H9 (cell line): ENCODE measurements around the gene CD300LG. TPM values are rescaled to one million over a fixed set of nuclear protein-coding genes. Genes with fewer than 3 reads are reported as not detected.

Experiments used
- DNase-seq: peaks from one replicate; pipeline ENCODE4 v3.0.0-alpha.2; 2017
- H2AFZ ChIP-seq: one replicate; pipeline ENCODE4 v1.6.1; 2013; ENCODE audit warnings: mild to moderate bottlenecking, low read length, control low read depth, moderate library complexity
- H2AK5ac ChIP-seq: 2 replicates; pipeline ENCODE4 v1.6.1; 2013; ENCODE audit warnings: low read length, control low read depth, mixed read lengths; ENCODE audit not compliant: insufficient read length
- H2BK120ac ChIP-seq: one replicate; pipeline ENCODE4 v1.6.1; 2013; ENCODE audit warnings: low read depth, mild to moderate bottlenecking, low read length, control low read depth, inconsistent platforms; ENCODE audit not compliant: poor library complexity, severe bottlenecking
- H2BK12ac ChIP-seq: 2 replicates; pipeline ENCODE4 v1.6.1; 2013; ENCODE audit warnings: low read length, control low read depth, mixed read lengths, low read depth; ENCODE audit not compliant: insufficient read length
- H2BK15ac ChIP-seq: 2 replicates; pipeline ENCODE4 v1.6.1; 2013; ENCODE audit warnings: low read depth, low read length, control low read depth
- H2BK20ac ChIP-seq: one replicate; pipeline ENCODE4 v1.6.1; 2013; ENCODE audit warnings: low read depth, mild to moderate bottlenecking, low read length, control low read depth, inconsistent platforms; ENCODE audit not compliant: poor library complexity, severe bottlenecking
- H2BK5ac ChIP-seq: 2 replicates; pipeline ENCODE4 v1.6.1; 2013; ENCODE audit warnings: low read length, control low read depth, mixed read lengths; ENCODE audit not compliant: insufficient read length
- H3K14ac ChIP-seq: 2 replicates; pipeline ENCODE4 v1.6.1; 2013; ENCODE audit warnings: low read length, control low read depth; ENCODE audit not compliant: insufficient read depth
- H3K18ac ChIP-seq: 2 replicates; pipeline ENCODE4 v1.6.1; 2013; ENCODE audit warnings: low read depth, mild to moderate bottlenecking, mixed read lengths, low read length, control low read depth; ENCODE audit not compliant: insufficient read length
- H3K23ac ChIP-seq: 2 replicates; pipeline ENCODE4 v1.6.1; 2013; ENCODE audit warnings: low read length, control low read depth, mixed read lengths, low read depth; ENCODE audit not compliant: insufficient read length
- H3K23me2 ChIP-seq: 2 replicates; pipeline ENCODE4 v1.6.1; 2013; ENCODE audit warnings: low read depth, mild to moderate bottlenecking, mixed read lengths, low read length, control low read depth; ENCODE audit not compliant: insufficient read length, poor library complexity, severe bottlenecking
- H3K27ac ChIP-seq: 2 replicates; pipeline ENCODE4 v1.5.1; 2013; ENCODE audit warnings: low read length, control low read depth, mixed read lengths, low read depth; ENCODE audit not compliant: insufficient read length
- H3K27me3 ChIP-seq: 2 replicates; pipeline ENCODE4 v1.6.1; 2013; ENCODE audit warnings: low read length, control low read depth, inconsistent platforms; ENCODE audit not compliant: insufficient read depth
- H3K4ac ChIP-seq: 2 replicates; pipeline ENCODE4 v1.6.1; 2013; ENCODE audit warnings: low read depth, mild to moderate bottlenecking, control low read depth, inconsistent platforms, low read length, moderate library complexity
- H3K4me1 ChIP-seq: 2 replicates; pipeline ENCODE4 v1.6.1; 2013; ENCODE audit warnings: low read length, control low read depth, inconsistent platforms; ENCODE audit not compliant: insufficient read depth
- H3K4me2 ChIP-seq: 2 replicates; pipeline ENCODE4 v1.6.1; 2013; ENCODE audit warnings: low read length, control low read depth, mixed read lengths; ENCODE audit not compliant: insufficient read length, insufficient read depth
- H3K56ac ChIP-seq: 2 replicates; pipeline ENCODE4 v1.6.1; 2013; ENCODE audit warnings: low read depth, mild to moderate bottlenecking, mixed read lengths, low read length, control low read depth; ENCODE audit not compliant: insufficient read length
- H3K79me1 ChIP-seq: 2 replicates; pipeline ENCODE4 v1.6.1; 2013; ENCODE audit warnings: low read depth, mild to moderate bottlenecking, moderate library complexity, low read length, control low read depth, inconsistent platforms; ENCODE audit not compliant: insufficient read depth, poor library complexity, severe bottlenecking
- H3K79me2 ChIP-seq: 2 replicates; pipeline ENCODE4 v1.6.1; 2013; ENCODE audit warnings: low read length, control low read depth, inconsistent platforms; ENCODE audit not compliant: insufficient read depth
- H3K9ac ChIP-seq: 2 replicates; pipeline ENCODE4 v1.6.1; 2013; ENCODE audit warnings: low read length, control low read depth, mixed read lengths; ENCODE audit not compliant: insufficient read length; ENCODE audit errors: extremely low read depth
- H3K9me3 ChIP-seq: one replicate; pipeline ENCODE4 v1.6.1; 2013; ENCODE audit warnings: low read depth, low read length, inconsistent platforms; ENCODE audit not compliant: control insufficient read depth
- H3T11ph ChIP-seq: one replicate; pipeline ENCODE4 v1.6.1; 2013; ENCODE audit warnings: mild to moderate bottlenecking, low read length, control low read depth, inconsistent platforms
- H4K20me1 ChIP-seq: one replicate; pipeline ENCODE4 v1.6.1; 2013; ENCODE audit not compliant: control insufficient read depth, insufficient read length, insufficient read depth
- H4K5ac ChIP-seq: 2 replicates; pipeline ENCODE4 v1.6.1; 2013; ENCODE audit warnings: low read depth, mild to moderate bottlenecking, mixed read lengths, low read length, control low read depth; ENCODE audit not compliant: insufficient read length
- H4K8ac ChIP-seq: replicated peaks from 2 replicates; pipeline ENCODE4 v1.6.1; 2013; ENCODE audit warnings: low read length, control low read depth, mixed read lengths, low read depth; ENCODE audit not compliant: insufficient read length
- H4K91ac ChIP-seq: 2 replicates; pipeline ENCODE4 v1.6.1; 2013; ENCODE audit warnings: low read depth, mild to moderate bottlenecking, moderate library complexity, mixed read lengths, low read length, control low read depth; ENCODE audit not compliant: insufficient read length
- H3K27ac Mint-ChIP-seq, 3 experiments: 2 replicates in 2 of 3; 3 replicates in 1 of 3; pipeline ENCODE4 v1.8.0; 2020 to 2021; ENCODE audit warnings: mixed read lengths in 3 of 3, mild to moderate bottlenecking in 1 of 3, moderate library complexity in 1 of 3
- H3K27me3 Mint-ChIP-seq: 2 replicates; pipeline ENCODE4 v1.8.0; 2021; ENCODE audit warnings: low read depth, mild to moderate bottlenecking, moderate library complexity, mixed read lengths
- H3K36me3 Mint-ChIP-seq, 3 experiments: 2 replicates in 2 of 3; 3 replicates in 1 of 3; pipeline ENCODE4 v1.8.0; 2020 to 2021; ENCODE audit warnings: low read depth in 3 of 3, mixed read lengths in 3 of 3; ENCODE audit not compliant: insufficient read depth in 1 of 3
- H3K4me1 Mint-ChIP-seq, 2 experiments: 2 replicates each; pipeline ENCODE4 v1.8.0; 2020; ENCODE audit warnings: mixed read lengths in 2 of 2
- H3K4me3 Mint-ChIP-seq, 2 experiments: 2 replicates in 1 of 2; 3 replicates in 1 of 2; pipeline ENCODE4 v1.8.0; 2020 to 2021; ENCODE audit warnings: mild to moderate bottlenecking in 2 of 2, mixed read lengths in 2 of 2, moderate library complexity in 1 of 2
- H3K9me3 Mint-ChIP-seq, 2 experiments: 2 replicates in 1 of 2; 3 replicates in 1 of 2; pipeline ENCODE4 v1.8.0; 2020; ENCODE audit warnings: mild to moderate bottlenecking in 2 of 2, mixed read lengths in 2 of 2, moderate library complexity in 1 of 2
- WGBS: extraction: QIAGEN DNeasy Blood & Tissue Kit; methylation state at CpG from one replicate; pipeline ENCODE4 v1.1.7; 2013; ENCODE audit warnings: missing lambda C conversion rate, low lambda C conversion rate, mixed read lengths; ENCODE audit not compliant: insufficient read length; ENCODE audit errors: extremely low coverage; 5-methylcytosine and 5-hydroxymethylcytosine counted together
- total RNA-seq: library from RNA; stranded (reverse); gene quantifications from 2 replicates; pipeline ENCODE4 v1.2.1, GENCODE V29; 2021
- TF ChIP-seq, protein P1 (sequence below): fragments of 200-600 bp; sonication (generic); conservative IDR thresholded peaks from 3 replicates; pipeline ENCODE4 v1.8.0; 2021; ENCODE audit warnings: antibody characterized with exemption, mild to moderate bottlenecking

Gene CD300LG
- total RNA-seq, 1 experiment from 2014 or later: not detected

DNA sequence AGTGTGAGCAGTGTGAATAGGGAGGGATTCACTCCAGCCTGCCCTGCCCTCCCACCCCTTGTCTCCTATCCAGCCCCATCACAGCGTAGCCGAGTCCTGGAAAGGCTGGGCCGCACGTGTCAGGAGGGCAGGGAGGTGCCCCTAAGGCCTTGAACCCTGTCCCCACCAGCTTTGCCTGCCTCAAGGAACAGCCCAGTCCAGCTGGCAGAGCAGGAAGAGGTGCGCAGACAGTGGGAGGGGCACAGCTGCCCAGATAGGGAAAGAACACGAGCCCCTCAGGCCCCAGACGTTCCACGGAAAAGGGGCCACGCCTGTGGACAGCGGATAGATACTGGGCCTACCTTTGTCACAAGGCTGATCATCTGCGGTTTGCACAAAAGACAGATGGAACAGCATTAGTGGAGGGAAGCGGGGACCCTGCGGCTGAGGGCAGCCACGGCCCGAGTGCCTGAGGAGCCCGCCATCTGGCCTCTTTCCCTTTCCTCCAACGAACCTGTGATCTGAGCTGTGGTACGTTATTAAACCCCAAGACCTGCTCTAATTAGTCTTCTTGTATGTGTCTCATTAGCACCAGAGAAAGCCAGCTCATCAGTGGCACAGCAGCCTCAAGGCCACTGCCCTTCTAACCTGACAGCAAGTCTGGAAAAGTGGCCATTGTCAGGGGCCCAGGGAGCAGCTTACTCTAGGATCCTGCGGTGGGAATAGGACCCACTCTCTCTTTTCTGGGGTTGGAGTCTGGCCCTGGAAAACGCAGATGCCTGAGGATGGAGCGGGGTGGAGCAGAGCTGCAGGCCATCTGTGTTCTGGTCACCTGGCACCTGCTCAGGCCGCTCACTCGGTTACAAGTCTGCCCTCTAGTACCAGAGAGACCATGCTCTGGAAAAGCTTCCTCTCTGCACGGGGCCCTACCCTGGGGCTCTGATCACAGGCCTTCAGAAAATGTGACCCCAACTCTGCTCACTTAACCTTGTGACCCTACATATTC is 30.3 kb upstream of the CD300LG start:
- Histone ChIP-seq H2BK20ac (no peak overlapping the region), H2BK15ac (no peak overlapping the region), H3T11ph (no peak overlapping the region), H3K23me2 (no peaks in the 10 kb centered on the region), H4K91ac (no peak overlapping the region), H3K14ac (no peak overlapping the region), H3K27me3 (no peaks in the 10 kb centered on the region), H3K79me1 (no peaks in the 10 kb centered on the region), H3K18ac (no peak overlapping the region), H3K56ac (no peak overlapping the region), H3K4me2 (no peak overlapping the region), H2BK5ac (no peak overlapping the region), H4K20me1 (no peaks in the 10 kb centered on the region), H3K9me3 (no peaks in the 10 kb centered on the region), H3K79me2 (no peaks in the 10 kb centered on the region), H2AFZ (no peak overlapping the region), H2AK5ac (no peak overlapping the region), H3K27ac (no peak overlapping the region), H3K23ac (no peak overlapping the region), H2BK120ac (no peak overlapping the region), H2BK12ac (no peak overlapping the region), H4K8ac (no peak overlapping the region), H3K9ac (no peak overlapping the region), H3K4ac (no peak overlapping the region), H4K5ac (no peak overlapping the region), H3K4me1 (no peaks in the 10 kb centered on the region)
- TF ChIP-seq, protein P1, sequence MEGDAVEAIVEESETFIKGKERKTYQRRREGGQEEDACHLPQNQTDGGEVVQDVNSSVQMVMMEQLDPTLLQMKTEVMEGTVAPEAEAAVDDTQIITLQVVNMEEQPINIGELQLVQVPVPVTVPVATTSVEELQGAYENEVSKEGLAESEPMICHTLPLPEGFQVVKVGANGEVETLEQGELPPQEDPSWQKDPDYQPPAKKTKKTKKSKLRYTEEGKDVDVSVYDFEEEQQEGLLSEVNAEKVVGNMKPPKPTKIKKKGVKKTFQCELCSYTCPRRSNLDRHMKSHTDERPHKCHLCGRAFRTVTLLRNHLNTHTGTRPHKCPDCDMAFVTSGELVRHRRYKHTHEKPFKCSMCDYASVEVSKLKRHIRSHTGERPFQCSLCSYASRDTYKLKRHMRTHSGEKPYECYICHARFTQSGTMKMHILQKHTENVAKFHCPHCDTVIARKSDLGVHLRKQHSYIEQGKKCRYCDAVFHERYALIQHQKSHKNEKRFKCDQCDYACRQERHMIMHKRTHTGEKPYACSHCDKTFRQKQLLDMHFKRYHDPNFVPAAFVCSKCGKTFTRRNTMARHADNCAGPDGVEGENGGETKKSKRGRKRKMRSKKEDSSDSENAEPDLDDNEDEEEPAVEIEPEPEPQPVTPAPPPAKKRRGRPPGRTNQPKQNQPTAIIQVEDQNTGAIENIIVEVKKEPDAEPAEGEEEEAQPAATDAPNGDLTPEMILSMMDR: no peak
- Mint-ChIP-seq H3K4me1 (peaks cover 4 to 7% of the 10 kb centered on the region in 2 experiments), H3K36me3 (peaks cover 0 to 7% (median 0%) of the 10 kb centered on the region in 3 experiments; a peak in 4 of 7 replicates), H3K27me3 (no peaks in the 10 kb centered on the region), H3K27ac (no peak overlapping the region; a peak in 2 of 7 replicates), H3K9me3 (no peaks in the 10 kb centered on the region), H3K4me3 (no peak overlapping the region)
- no CpG with 5 or more reads among the region's 24 CpGs for WGBS
- no peak for DNase-seq
